H1 (cell line): ENCODE data around the gene SRPX2. TPM values are rescaled to one million over a fixed set of nuclear protein-coding genes. Genes with fewer than 3 reads are reported as not detected.

Experiments used
- CTCF ChIP-seq, 3 experiments: IDR thresholded peaks; 1 replicate in 2 of 3; 2 replicates in 1 of 3; pipeline versions ENCODE4 v1.5.1 to v1.6.1; 2011; ENCODE audit warnings: low read length in 3 of 3, mild to moderate bottlenecking in 3 of 3, inconsistent platforms in 2 of 3, low read depth in 1 of 3, moderate library complexity in 1 of 3; ENCODE audit not compliant: insufficient read depth in 1 of 3; ENCODE audit errors: control extremely low read depth in 1 of 3
- polyA plus RNA-seq, 7 experiments: library from polyadenylated mRNA; depleted of rRNA in 3 of 7; stranded (reverse) in 5 of 7; unstranded in 2 of 7; fragments of >200 nt in 5 of 7; fragments of 200-250 nt in 2 of 7; gene quantifications; 1 replicate in 5 of 7; 2 replicates in 1 of 7; 4 replicates in 1 of 7; pipeline versions ENCODE4 v1.2.1 to v1.2.3, GENCODE V29; 2011 to 2013; ENCODE audit warnings: missing spikeins in 2 of 7, mixed read lengths in 2 of 7
- total RNA-seq: library from RNA; stranded (reverse); fragmentation: NEBNext Ultra II Directional; extraction: Animal tissue kit (Norgen Biotek cat#: 25700); gene quantifications from 2 replicates; pipeline ENCODE4 v1.2.1, GENCODE V29; 2021

Gene SRPX2
- total and polyA plus RNA-seq, 2 of the 8 experiments (the other 6 are each of a cell fraction or from before 2014, with no cell fraction given), result not detected

- peak in 2 of 3 experiments; percentile 81 to 99; a peak in 3 of 4 replicates for TF ChIP-seq CTCF (IDR thresholded peaks at IDR 0.05; ENCODE audit: control extremely low read depth in 1 of 3, insufficient read depth in 1 of 3, low read depth in 1 of 3, low read length in 3 of 3)
Observed at GRCh38 chrX:100685284-100685996, 41.4 kb downstream of the SRPX2 start (continued).
